Activated naive CD4-positive, alpha-beta T cell treated with Interleukin-2 at 50 U/mL for 16 hours (primary cell): ENCODE data around the gene CNDP1.

Experiments used
- DNase-seq: peaks from one replicate; pipeline ENCODE4 v3.0.0-alpha.2; 2020

Gene CNDP1

GRCh38 chr18:74507097-74507881 is 27.0 kb upstream of the CNDP1 start:
- no peak for DNase-seq

- DNase-seq, result no peak
These were observed 26.4 kb upstream of the CNDP1 start for GRCh38 chr18:74507927-74508326.

GRCh38 chr18:74508366-74508765 is 25.9 kb upstream of the CNDP1 start:
- DNase-seq, result no peak

GRCh38 chr18:74508821-74509225 is 25.5 kb upstream of the CNDP1 start:
- no peak for DNase-seq

GRCh38 chr18:74509856-74510769 is 24.2 kb upstream of the CNDP1 start:
- DNase-seq, result no peak

GRCh38 chr18:74510770-74511095 is 23.6 kb upstream of the CNDP1 start:
- DNase-seq, result no peak

GRCh38 chr18:74511823-74512222 is 22.5 kb upstream of the CNDP1 start:
- no peak for DNase-seq

- no peak for DNase-seq
These were observed 21.8 kb upstream of the CNDP1 start for GRCh38 chr18:74512321-74513053.

- no peak for DNase-seq
These were observed 21.0 kb upstream of the CNDP1 start for GRCh38 chr18:74513149-74513882.

- DNase-seq, result no peak
These were observed 20.5 kb upstream of the CNDP1 start for GRCh38 chr18:74513883-74514205.

- no peak for DNase-seq
These were observed 19.3 kb upstream of the CNDP1 start for GRCh38 chr18:74514860-74515495.

GRCh38 chr18:74515620-74516231 is 18.6 kb upstream of the CNDP1 start:
- DNase-seq, result no peak

- no peak for DNase-seq
These were observed 17.7 kb upstream of the CNDP1 start for GRCh38 chr18:74516271-74517235.

- no peak for DNase-seq
These were observed 17.1 kb upstream of the CNDP1 start for GRCh38 chr18:74517236-74517630.

- DNase-seq, result no peak
These were observed 15.6 kb upstream of the CNDP1 start for GRCh38 chr18:74518456-74519295.

GRCh38 chr18:74519320-74520095 is 14.8 kb upstream of the CNDP1 start:
- no peak for DNase-seq

GRCh38 chr18:74520096-74520833 is 14.0 kb upstream of the CNDP1 start:
- DNase-seq, result no peak

GRCh38 chr18:74521068-74521725 is 13.1 kb upstream of the CNDP1 start:
- no peak for DNase-seq
